AG04449 (cell line): ENCODE measurements around the gene DEPDC4.
"Not testable (repeated sequence)": the region's sequence is repeated elsewhere in the genome, so short reads cannot be mapped to it uniquely, and the experiment has no call there.

Experiments used
- CTCF ChIA-PET: fragments of 350-600 bp; formaldehyde crosslinking; extraction: SDS; loops from one replicate; lab custom pipeline; 2021; ENCODE audit warnings: antibody characterized with exemption; lab: Yijun Ruan, JAX
- POLR2A ChIA-PET: fragments of 400-600, 350-600 bp; formaldehyde crosslinking; extraction: SDS; loops from one replicate; lab custom pipeline; 2020; ENCODE audit warnings: antibody characterized with exemption, inconsistent platforms; lab: Yijun Ruan, JAX
- DNase-seq: peaks from one replicate; pipeline ENCODE4 v3.0.0-alpha.2; 2010; ENCODE audit warnings: low read depth, low spot score
- H3K4me3 ChIP-seq: 2 replicates; pipeline ENCODE4 v1.5.1; 2011; ENCODE audit warnings: low read depth, mild to moderate bottlenecking, control low read depth, low read length
- TF ChIP-seq, protein P1 (sequence below): IDR thresholded peaks from one replicate; pipeline ENCODE4 v1.5.1; 2011; ENCODE audit warnings: mild to moderate bottlenecking, moderate library complexity, low read length, control low read depth, inconsistent platforms; ENCODE audit not compliant: insufficient read depth; ENCODE audit errors: missing control alignments

DEPDC4 gene

DNA sequence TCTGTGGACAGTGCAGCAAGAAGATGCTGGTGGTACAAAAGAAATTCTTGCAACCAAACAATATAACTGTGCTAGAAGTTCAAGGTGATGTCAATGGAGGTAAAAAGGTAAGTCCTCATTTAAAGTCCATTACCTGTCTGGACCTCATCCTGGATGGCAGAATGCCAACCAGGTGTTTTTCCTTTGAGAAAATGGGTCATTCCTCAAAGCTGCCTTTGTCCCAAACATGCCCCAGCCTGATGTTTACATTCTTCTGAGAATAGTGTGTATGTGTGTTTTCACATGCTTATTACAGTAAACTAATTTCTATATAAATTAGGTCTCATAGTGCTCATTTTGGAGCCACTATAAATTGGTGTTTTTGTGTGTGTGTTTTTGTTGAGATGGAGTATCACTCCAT is 41.4 kb downstream of the DEPDC4 start:
- POLR2A ChIA-PET: no interaction called here
- DNase-seq: no peak
- no peak overlapping the region for H3K4me3 ChIP-seq
- CTCF ChIA-PET: interaction anchor here (1.3 to 3.8 kb wide), 3 partner anchors 9 to 330 kb away, joined by 4 to 22 read pairs (median 6); no protein-coding TSS in a partner anchor
- TF ChIP-seq, protein P1, sequence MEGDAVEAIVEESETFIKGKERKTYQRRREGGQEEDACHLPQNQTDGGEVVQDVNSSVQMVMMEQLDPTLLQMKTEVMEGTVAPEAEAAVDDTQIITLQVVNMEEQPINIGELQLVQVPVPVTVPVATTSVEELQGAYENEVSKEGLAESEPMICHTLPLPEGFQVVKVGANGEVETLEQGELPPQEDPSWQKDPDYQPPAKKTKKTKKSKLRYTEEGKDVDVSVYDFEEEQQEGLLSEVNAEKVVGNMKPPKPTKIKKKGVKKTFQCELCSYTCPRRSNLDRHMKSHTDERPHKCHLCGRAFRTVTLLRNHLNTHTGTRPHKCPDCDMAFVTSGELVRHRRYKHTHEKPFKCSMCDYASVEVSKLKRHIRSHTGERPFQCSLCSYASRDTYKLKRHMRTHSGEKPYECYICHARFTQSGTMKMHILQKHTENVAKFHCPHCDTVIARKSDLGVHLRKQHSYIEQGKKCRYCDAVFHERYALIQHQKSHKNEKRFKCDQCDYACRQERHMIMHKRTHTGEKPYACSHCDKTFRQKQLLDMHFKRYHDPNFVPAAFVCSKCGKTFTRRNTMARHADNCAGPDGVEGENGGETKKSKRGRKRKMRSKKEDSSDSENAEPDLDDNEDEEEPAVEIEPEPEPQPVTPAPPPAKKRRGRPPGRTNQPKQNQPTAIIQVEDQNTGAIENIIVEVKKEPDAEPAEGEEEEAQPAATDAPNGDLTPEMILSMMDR: no peak

DNA sequence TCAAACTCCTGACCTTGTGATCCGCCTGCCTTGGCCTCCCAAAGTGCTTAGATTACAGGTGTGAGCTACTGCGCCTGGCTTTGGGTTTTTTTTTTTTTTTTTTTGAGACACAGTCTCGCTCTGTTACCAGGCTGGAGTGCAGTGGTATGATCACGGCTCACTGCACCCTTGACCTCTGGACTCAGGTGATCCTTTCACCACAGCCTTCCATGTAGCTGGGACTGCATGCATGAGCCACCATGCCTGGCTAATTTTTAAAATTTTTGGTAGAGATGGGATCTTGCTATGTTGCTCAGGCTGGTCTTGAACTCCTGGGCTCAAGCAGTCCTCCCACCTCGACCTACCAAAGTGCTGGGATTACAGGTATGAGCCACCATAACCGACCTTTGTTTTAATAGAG is 44.7 kb downstream of the DEPDC4 start:
- POLR2A ChIA-PET, CTCF ChIA-PET, H3K4me3 ChIP-seq, DNase-seq: not testable (repeated sequence)

DNA sequence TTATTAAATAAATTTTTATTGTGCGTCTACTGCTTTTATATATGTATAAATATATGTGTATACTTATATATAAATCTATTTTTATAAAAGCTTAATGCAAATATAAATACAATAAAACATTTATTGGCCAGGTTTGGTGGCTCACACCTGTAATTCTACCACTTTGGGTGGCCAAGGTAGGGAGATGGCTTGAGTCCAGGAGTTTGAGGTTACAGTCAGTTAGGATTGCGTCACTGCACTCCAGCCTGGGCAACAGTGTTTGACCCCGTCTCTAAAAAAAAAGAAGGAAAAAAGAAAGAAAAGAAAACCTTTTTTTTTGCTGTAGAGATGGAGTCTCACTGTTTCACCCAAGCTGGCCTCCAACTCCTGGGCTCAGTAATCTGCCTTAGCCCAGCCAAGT is 45.4 kb downstream of the DEPDC4 start:
- CTCF ChIA-PET: interaction anchor here (1.2 kb wide), 1 partner anchor 13 kb away, joined by 10 read pairs; no protein-coding TSS in a partner anchor
- TF ChIP-seq, protein P1: no peak
- DNase-seq: no peak
- POLR2A ChIA-PET: no interaction called here
- H3K4me3 ChIP-seq: no peak overlapping the region

DNA sequence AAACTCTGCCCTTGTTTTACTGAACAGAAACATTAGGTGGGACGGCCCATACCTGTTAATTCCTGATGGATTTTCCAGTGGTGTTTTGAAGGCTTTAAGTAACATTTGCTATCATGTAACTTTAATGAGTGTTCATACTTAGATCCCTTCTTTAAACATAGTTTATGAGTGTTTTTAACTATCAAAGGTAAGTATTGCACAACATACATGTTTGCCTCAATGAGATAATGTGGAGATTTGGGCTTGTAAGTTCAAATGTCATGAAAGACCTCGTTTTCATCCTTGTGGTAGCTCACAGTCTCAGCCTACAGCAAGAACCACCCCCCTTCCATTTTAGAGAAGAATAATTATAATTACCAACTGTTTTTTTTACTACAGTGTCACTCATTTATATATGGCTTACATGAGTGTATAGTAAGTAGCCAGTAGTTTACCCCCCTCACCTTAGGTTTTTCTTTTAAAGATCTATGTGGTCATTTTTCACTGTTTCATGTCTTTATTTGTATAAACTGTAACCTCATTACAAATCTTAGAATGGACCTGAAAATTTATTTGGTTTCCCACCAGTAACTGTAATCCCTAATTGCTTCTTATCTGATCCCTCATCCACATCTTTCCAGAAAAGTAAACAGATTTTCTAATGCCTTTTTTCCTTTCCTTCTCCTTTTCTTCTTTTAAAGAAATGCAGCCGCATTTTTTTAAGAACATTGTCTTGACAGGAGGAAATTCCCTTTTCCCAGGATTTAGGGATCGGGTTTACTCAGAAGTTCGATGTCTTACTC is 47.4 kb downstream of the DEPDC4 start:
- CTCF ChIA-PET: interaction anchor here (1.2 kb wide), 2 partner anchors 10 to 15 kb away, joined by 3 to 6 read pairs; no protein-coding TSS in a partner anchor

DNA sequence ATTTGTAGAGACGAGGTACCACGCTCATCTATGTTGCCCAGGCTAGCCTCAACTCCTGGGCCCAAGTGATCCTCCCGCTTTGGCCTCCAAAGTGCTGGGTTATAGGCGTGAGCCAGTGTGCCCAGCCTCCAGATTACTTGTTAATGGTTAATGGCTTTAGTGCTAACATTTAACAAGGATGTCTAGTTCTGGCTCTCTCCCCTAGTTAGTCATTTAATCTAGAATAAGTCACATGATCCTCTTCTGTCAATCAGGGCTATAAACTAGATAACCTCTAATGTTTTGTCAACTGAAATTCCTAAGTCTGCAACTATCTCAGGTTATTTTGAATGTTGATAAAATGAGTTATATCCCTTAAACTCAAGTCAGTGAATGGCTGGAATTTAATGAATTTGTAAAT is 50.5 kb downstream of the DEPDC4 start:
- ChIA-PET CTCF (no interaction called here), POLR2A (no interaction called here)
- no peak for DNase-seq
- H3K4me3 ChIP-seq: no peak overlapping the region
- TF ChIP-seq, protein P1: no peak

More for the DNA sequence above, 47.4 kb downstream of the DEPDC4 start:
- no peak for DNase-seq
- no peak overlapping the region for H3K4me3 ChIP-seq
- POLR2A ChIA-PET: no interaction called here
- TF ChIP-seq, protein P1: no peak

DNA sequence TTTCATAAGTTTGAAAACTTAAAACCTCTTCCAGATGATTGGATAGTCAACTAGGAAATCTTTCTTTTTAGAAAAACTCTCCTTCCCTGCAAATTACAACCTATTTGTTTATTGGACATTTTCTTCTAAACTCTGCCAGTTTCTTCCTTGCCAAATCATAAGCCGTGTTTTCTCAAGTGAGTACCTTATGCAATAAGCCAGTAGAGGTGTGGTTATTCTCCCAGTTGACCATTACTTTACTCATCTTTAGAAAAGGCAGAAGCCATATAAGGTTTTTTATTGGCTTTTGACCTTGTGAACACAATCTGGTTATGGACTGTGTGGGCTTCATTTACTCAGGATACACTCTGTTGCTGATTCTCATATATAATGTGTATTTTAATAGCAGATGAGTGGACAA is 51.7 kb downstream of the DEPDC4 start:
- no peak for DNase-seq
- no peak overlapping the region for H3K4me3 ChIP-seq
- CTCF ChIA-PET: interaction anchor here (1.1 kb wide), 1 partner anchor 17 kb away, joined by 3 read pairs; no protein-coding TSS in a partner anchor
- TF ChIP-seq, protein P1: no peak
- POLR2A ChIA-PET: no interaction called here
